Measurements from ENCODE around the gene GREM1.

DNA sequence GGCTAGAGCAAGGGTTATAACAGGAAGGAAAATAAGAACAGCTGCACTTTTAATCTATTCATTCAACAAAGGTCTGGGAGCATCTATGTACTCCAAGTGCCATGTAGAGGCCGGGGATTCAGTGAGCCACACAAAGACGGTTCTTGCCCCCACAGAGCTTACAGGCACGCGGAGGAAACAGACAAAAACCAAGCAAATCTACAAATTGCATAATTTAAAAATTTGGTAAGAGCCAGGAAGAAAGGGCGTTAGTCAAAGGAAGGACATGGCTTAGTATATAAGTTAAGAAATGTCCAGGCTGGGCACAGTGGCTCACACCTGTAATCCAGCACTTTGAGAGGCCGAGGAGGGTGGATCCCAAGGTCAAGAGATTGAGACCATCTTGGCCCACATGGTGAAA lies 10.4 kb upstream of the GREM1 start:
- TF ChIP-seq, protein P1, sequence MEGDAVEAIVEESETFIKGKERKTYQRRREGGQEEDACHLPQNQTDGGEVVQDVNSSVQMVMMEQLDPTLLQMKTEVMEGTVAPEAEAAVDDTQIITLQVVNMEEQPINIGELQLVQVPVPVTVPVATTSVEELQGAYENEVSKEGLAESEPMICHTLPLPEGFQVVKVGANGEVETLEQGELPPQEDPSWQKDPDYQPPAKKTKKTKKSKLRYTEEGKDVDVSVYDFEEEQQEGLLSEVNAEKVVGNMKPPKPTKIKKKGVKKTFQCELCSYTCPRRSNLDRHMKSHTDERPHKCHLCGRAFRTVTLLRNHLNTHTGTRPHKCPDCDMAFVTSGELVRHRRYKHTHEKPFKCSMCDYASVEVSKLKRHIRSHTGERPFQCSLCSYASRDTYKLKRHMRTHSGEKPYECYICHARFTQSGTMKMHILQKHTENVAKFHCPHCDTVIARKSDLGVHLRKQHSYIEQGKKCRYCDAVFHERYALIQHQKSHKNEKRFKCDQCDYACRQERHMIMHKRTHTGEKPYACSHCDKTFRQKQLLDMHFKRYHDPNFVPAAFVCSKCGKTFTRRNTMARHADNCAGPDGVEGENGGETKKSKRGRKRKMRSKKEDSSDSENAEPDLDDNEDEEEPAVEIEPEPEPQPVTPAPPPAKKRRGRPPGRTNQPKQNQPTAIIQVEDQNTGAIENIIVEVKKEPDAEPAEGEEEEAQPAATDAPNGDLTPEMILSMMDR (IDR thresholded peaks at IDR 0.05; ENCODE audit: low read length) = no peak
- TF ChIP-seq EZH2 (optimal IDR thresholded peaks at IDR 0.05; ENCODE audit: low read depth, low read length) = no peak
